Raji (cell line): Measurements from ENCODE around the gene HMGXB3.

ENCODE experiments used
- POLR2A ChIP-seq: IDR thresholded peaks from 2 replicates; pipeline ENCODE4 v1.6.1; 2011; ENCODE audit warnings: low read depth, low read length, control low read depth; ENCODE audit not compliant: insufficient read depth

HMGXB3 gene

GRCh38 chr5:150081541-150082283 is 81.2 kb downstream of the HMGXB3 start:
- TF ChIP-seq POLR2A = no peak

- no peak for TF ChIP-seq POLR2A
These were observed 81.8 kb downstream of the HMGXB3 start for GRCh38 chr5:150082374-150082773.

- TF ChIP-seq POLR2A = no peak
These were observed 82.3 kb downstream of the HMGXB3 start for GRCh38 chr5:150082889-150083288.

- TF ChIP-seq POLR2A = no peak
These were observed 84.8 kb downstream of the HMGXB3 start for GRCh38 chr5:150085191-150085912.

- no peak for TF ChIP-seq POLR2A
These were observed 85.6 kb downstream of the HMGXB3 start, which contains the start of gene CSF1R for GRCh38 chr5:150085950-150086715. Gene CSF1R (minus strand): TSS chr5:150086554. CDS start chr5:150086427, 127 bp downstream.

GRCh38 chr5:150092159-150092787 is 91.7 kb downstream of the HMGXB3 start:
- no peak for TF ChIP-seq POLR2A

GRCh38 chr5:150097152-150097551 is 96.6 kb downstream of the HMGXB3 start:
- TF ChIP-seq POLR2A = no peak

GRCh38 chr5:150101023-150101422 is 100.5 kb downstream of the HMGXB3 start:
- no peak for TF ChIP-seq POLR2A
